OCI-LY3 (cell line): ENCODE data around the gene HBS1L.

Source experiments
- H2AFZ ChIP-seq: fragments of 200-600, 300-600 bp; shearing (Covaris generic); 2 replicates; pipeline ENCODE4 v1.6.0; 2014; ENCODE audit warnings: antibody characterized with exemption, low read depth, low read length
- H3K27ac ChIP-seq: fragments of 200-600, 300-600 bp; sonication (generic); 2 replicates; pipeline ENCODE4 v1.5.1; 2014; ENCODE audit warnings: mild to moderate bottlenecking, low read length, moderate library complexity, mixed read lengths
- H3K27me3 ChIP-seq: fragments of 200-600, 300-600 bp; sonication (generic); 2 replicates; pipeline ENCODE4 v1.6.1; 2014; ENCODE audit warnings: low read depth, low read length, mixed read lengths
- H3K36me3 ChIP-seq: fragments of 200-600, 300-600 bp; sonication (generic); replicated peaks from 2 replicates; pipeline ENCODE3; 2014; ENCODE audit warnings: low read depth, low read length, mixed read lengths
- H3K4me1 ChIP-seq: fragments of 300-600, 200-600 bp; sonication (generic); 2 replicates; pipeline ENCODE4 v1.6.1; 2014; ENCODE audit warnings: low read length, mixed read lengths
- H3K4me2 ChIP-seq: fragments of 200-600, 300-600 bp; sonication (generic); 2 replicates; pipeline ENCODE4 v1.6.1; 2014; ENCODE audit warnings: low read length, mixed read lengths
- H3K4me3 ChIP-seq: fragments of 300-600, 200-600 bp; sonication (generic); 2 replicates; pipeline ENCODE4 v1.5.1; 2014; ENCODE audit warnings: antibody characterized with exemption, mild to moderate bottlenecking, low read length, moderate library complexity
- H3K79me2 ChIP-seq: fragments of 300-600, 200-600 bp; shearing (Covaris generic); 2 replicates; pipeline ENCODE4 v1.6.1; 2014; ENCODE audit warnings: mild to moderate bottlenecking, low read length, mixed read lengths
- H3K9ac ChIP-seq: fragments of 300-600, 200-600 bp; shearing (Covaris generic); 2 replicates; pipeline ENCODE4 v1.6.0; 2014; ENCODE audit warnings: mild to moderate bottlenecking, low read length, moderate library complexity
- H3K9me3 ChIP-seq: fragments of 200-600, 300-600 bp; shearing (Covaris generic); 2 replicates; pipeline ENCODE4 v1.6.1; 2014; ENCODE audit warnings: low read length, mixed read lengths; ENCODE audit not compliant: insufficient read depth
- H4K20me1 ChIP-seq: fragments of 200-600, 300-600 bp; sonication (generic); 2 replicates; pipeline ENCODE4 v1.6.1; 2016; ENCODE audit warnings: low read length, mixed read lengths; ENCODE audit not compliant: insufficient read depth
- CTCF ChIP-seq: fragments of 200-600, 300-600 bp; sonication (generic); IDR thresholded peaks from 2 replicates; pipeline ENCODE4 v1.5.1; 2014; ENCODE audit warnings: antibody characterized with exemption, low read length, low read depth
- EZH2phosphoT487 ChIP-seq: fragments of 200-600 bp; shearing (Covaris generic); IDR thresholded peaks from 2 replicates; pipeline ENCODE4 v1.6.1; 2018; ENCODE audit warnings: antibody characterized with exemption, mixed run types, low read depth

The HBS1L gene

DNA sequence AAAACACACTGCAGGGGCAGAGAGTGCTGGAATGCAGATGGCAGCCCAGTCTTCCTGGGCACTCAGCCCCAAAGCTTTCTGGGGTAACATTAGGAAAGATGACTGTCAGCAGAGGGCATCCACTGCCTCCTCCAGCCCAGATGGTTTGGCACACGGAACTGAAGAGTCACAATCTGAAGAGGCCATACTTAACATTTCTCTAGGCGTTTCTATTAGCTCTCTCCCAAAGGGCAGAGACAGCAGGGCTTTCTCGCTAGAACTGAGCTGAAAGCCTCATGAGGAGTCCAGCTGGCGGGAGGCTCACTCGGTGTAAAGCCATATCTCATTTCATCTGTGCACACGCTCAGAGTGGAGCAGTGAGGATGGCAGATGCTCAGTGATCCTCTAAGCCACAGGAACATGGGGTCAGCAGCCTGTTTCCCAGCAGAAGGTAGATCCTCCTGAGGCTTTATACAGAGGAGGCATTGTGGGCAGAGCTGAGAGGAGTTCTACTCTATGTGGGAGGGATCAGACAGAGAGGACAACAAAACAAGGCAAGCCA is 132.8 kb downstream of the HBS1L start:
- Histone ChIP-seq H3K27ac (no peak overlapping the region), H4K20me1 (no peaks in the 10 kb centered on the region), H3K4me1 (no peaks in the 10 kb centered on the region), H2AFZ (no peak overlapping the region), H3K27me3 (no peaks in the 10 kb centered on the region), H3K9ac (no peak overlapping the region), H3K4me3 (no peak overlapping the region), H3K36me3 (no peaks in the 10 kb centered on the region), H3K79me2 (no peaks in the 10 kb centered on the region), H3K9me3 (no peaks in the 10 kb centered on the region), H3K4me2 (no peak overlapping the region)
- no peak for TF ChIP-seq EZH2phosphoT487
- TF ChIP-seq CTCF, result no peak

GRCh38 chr6:134921276-134921675 is 133.3 kb downstream of the HBS1L start:
- no peaks in the 10 kb centered on the region for H3K36me3 ChIP-seq
- no peak overlapping the region for H3K27ac ChIP-seq
- no peaks in the 10 kb centered on the region for H4K20me1 ChIP-seq
- no peak overlapping the region for H3K4me2 ChIP-seq
- H3K4me1 ChIP-seq, result no peaks in the 10 kb centered on the region
- H3K4me3 ChIP-seq, result no peak overlapping the region
- no peak overlapping the region for H2AFZ ChIP-seq
- H3K9me3 ChIP-seq, result no peaks in the 10 kb centered on the region
- H3K27me3 ChIP-seq, result no peaks in the 10 kb centered on the region
- H3K9ac ChIP-seq, result no peak overlapping the region
- H3K79me2 ChIP-seq, result no peaks in the 10 kb centered on the region
- TF ChIP-seq EZH2phosphoT487 (no peak), CTCF (no peak)

DNA sequence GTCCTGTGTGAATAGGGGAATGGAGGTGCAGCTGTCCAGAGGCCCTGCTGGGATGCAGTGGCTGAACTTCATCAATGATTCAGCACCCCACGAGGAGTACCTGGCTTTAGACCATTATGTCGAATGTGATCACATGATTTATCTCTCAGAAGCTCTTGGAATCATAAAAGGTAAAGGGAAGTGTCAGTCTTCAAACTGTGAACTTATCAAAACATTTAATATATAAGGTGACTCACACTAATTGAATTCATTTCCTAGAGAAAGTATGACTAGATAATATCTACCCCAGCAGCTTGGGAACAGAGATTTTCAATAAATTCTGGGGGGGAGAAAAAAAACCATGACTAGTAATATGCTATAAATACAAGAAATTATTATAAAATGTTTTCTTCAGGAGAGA is 134.2 kb downstream of the HBS1L start:
- Histone ChIP-seq H2AFZ (no peak overlapping the region), H3K4me1 (no peaks in the 10 kb centered on the region), H3K36me3 (no peaks in the 10 kb centered on the region), H3K4me2 (no peak overlapping the region), H3K9me3 (no peaks in the 10 kb centered on the region), H3K79me2 (no peaks in the 10 kb centered on the region), H3K9ac (no peak overlapping the region), H4K20me1 (no peaks in the 10 kb centered on the region), H3K4me3 (no peak overlapping the region), H3K27me3 (no peaks in the 10 kb centered on the region), H3K27ac (no peak overlapping the region)
- no peak for TF ChIP-seq CTCF
- TF ChIP-seq EZH2phosphoT487, result no peak

DNA sequence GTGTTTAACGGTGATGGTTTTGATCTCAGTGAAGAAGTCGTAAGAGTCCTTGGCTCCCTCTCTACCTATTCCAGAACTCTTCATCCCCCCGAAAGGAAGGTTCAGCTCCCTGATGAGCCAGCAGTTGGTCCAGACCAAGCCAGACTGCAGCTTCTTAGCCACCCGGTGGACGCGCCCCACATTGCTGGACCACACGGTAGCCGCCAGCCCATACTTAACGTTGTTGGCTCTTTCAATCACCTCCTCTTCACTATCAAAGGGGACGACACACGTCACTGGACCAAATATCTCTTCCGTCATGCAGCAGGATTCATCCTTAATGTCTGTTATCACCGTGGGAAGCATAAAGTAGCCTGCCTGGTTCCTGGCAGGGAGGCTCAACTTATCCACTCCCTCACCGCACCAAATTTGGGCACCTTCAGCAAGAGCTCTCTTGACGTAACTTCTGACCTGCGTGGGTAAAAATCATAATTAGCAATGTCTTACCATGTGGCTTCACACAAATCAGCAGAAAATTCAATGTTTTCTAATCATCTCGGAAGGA is 136.1 kb downstream of the HBS1L start:
- H3K4me3 ChIP-seq, result no peak overlapping the region
- no peaks in the 10 kb centered on the region for H3K27me3 ChIP-seq
- no peaks in the 10 kb centered on the region for H4K20me1 ChIP-seq
- H3K9ac ChIP-seq, result no peak overlapping the region
- H3K4me1 ChIP-seq, result no peaks in the 10 kb centered on the region
- TF ChIP-seq EZH2phosphoT487 (no peak), CTCF (no peak)
- no peak overlapping the region for H3K27ac ChIP-seq
- no peaks in the 10 kb centered on the region for H3K36me3 ChIP-seq
- no peaks in the 10 kb centered on the region for H3K79me2 ChIP-seq
- H3K9me3 ChIP-seq, result no peaks in the 10 kb centered on the region
- no peak overlapping the region for H2AFZ ChIP-seq
- H3K4me2 ChIP-seq, result no peak overlapping the region
